Measurements from ENCODE around the gene LYZL6. TPM values are rescaled to one million over a fixed set of nuclear protein-coding genes. Genes with fewer than 3 reads are reported as not detected.

Gene LYZL6
- total and polyA plus RNA-seq, 10 of the 15 experiments (the other 5 are each of a cell fraction or from before 2014, with no cell fraction given), result not detected

DNA sequence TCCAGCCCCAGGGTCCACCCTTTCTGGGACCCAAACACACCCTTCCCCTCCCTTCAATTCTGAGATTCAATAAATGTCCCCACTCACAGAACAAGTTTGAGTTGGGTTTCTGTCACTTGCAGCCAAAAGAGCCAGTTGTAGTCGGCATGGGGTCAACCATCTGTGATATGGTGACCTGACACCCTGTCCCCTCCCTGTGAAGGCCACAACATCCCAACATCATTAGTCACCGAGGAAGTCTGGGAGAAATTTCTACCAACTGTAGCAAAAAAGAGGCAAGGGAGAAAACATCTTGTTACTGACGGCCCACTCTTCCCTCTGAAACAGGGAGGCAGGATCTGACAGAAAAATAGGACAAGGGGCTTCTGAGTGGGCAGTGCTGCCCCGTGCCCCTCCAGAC is 638 bp upstream of the LYZL6 start:
- SMC1A ChIA-PET (ENCODE audit: uncharacterized antibody, unreplicated experiment), result interaction anchor here (1.1 to 1.9 kb wide), 4 partner anchors 9 to 102 kb away, joined by 3 to 8 read pairs (median 4); no protein-coding TSS in a partner anchor
- TF ChIP-seq NR2C2 (IDR thresholded peaks at IDR 0.05; ENCODE audit: borderline replicate concordance, control insufficient read depth, insufficient read length, low read depth) (no peak), PAX8 (IDR thresholded peaks at IDR 0.05) (no peak), CREM (IDR thresholded peaks at IDR 0.05; ENCODE audit: low read depth) (no peak), SMC3 (IDR thresholded peaks at IDR 0.05; ENCODE audit: borderline replicate concordance, low read length) (no peak), TBL1XR1 (IDR thresholded peaks at IDR 0.05; ENCODE audit: low read depth, low read length) (no peak), KAT2A (conservative IDR thresholded peaks at IDR 0.05; ENCODE audit: control insufficient read depth, low read depth, low read length) (no peak), CHD1 (IDR thresholded peaks at IDR 0.05; ENCODE audit: low read depth, low read length) (no peak), IKZF1 (conservative IDR thresholded peaks at IDR 0.05) (no peak), SIX5 (IDR thresholded peaks at IDR 0.05; ENCODE audit: low read depth, low read length, severe bottlenecking) (no peak)
- TF ChIP-seq, protein P1, sequence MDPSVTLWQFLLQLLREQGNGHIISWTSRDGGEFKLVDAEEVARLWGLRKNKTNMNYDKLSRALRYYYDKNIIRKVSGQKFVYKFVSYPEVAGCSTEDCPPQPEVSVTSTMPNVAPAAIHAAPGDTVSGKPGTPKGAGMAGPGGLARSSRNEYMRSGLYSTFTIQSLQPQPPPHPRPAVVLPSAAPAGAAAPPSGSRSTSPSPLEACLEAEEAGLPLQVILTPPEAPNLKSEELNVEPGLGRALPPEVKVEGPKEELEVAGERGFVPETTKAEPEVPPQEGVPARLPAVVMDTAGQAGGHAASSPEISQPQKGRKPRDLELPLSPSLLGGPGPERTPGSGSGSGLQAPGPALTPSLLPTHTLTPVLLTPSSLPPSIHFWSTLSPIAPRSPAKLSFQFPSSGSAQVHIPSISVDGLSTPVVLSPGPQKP (IDR thresholded peaks at IDR 0.05; ENCODE audit: low read depth, low read length), result no peak
- TF ChIP-seq, protein P2, sequence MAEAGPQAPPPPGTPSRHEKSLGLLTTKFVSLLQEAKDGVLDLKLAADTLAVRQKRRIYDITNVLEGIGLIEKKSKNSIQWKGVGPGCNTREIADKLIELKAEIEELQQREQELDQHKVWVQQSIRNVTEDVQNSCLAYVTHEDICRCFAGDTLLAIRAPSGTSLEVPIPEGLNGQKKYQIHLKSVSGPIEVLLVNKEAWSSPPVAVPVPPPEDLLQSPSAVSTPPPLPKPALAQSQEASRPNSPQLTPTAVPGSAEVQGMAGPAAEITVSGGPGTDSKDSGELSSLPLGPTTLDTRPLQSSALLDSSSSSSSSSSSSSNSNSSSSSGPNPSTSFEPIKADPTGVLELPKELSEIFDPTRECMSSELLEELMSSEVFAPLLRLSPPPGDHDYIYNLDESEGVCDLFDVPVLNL (IDR thresholded peaks at IDR 0.05; ENCODE audit: low read depth, low read length), result no peak
- TF ChIP-seq, protein P3, sequence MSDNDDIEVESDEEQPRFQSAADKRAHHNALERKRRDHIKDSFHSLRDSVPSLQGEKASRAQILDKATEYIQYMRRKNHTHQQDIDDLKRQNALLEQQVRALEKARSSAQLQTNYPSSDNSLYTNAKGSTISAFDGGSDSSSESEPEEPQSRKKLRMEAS (IDR thresholded peaks at IDR 0.05; ENCODE audit: low read depth, low read length), result no peak
- TF ChIP-seq, protein P4, sequence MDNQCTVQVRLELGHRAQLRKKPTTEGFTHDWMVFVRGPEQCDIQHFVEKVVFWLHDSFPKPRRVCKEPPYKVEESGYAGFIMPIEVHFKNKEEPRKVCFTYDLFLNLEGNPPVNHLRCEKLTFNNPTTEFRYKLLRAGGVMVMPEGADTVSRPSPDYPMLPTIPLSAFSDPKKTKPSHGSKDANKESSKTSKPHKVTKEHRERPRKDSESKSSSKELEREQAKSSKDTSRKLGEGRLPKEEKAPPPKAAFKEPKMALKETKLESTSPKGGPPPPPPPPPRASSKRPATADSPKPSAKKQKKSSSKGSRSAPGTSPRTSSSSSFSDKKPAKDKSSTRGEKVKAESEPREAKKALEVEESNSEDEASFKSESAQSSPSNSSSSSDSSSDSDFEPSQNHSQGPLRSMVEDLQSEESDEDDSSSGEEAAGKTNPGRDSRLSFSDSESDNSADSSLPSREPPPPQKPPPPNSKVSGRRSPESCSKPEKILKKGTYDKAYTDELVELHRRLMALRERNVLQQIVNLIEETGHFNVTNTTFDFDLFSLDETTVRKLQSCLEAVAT (IDR thresholded peaks at IDR 0.05), result no peak
- TF ChIP-seq, protein P5, sequence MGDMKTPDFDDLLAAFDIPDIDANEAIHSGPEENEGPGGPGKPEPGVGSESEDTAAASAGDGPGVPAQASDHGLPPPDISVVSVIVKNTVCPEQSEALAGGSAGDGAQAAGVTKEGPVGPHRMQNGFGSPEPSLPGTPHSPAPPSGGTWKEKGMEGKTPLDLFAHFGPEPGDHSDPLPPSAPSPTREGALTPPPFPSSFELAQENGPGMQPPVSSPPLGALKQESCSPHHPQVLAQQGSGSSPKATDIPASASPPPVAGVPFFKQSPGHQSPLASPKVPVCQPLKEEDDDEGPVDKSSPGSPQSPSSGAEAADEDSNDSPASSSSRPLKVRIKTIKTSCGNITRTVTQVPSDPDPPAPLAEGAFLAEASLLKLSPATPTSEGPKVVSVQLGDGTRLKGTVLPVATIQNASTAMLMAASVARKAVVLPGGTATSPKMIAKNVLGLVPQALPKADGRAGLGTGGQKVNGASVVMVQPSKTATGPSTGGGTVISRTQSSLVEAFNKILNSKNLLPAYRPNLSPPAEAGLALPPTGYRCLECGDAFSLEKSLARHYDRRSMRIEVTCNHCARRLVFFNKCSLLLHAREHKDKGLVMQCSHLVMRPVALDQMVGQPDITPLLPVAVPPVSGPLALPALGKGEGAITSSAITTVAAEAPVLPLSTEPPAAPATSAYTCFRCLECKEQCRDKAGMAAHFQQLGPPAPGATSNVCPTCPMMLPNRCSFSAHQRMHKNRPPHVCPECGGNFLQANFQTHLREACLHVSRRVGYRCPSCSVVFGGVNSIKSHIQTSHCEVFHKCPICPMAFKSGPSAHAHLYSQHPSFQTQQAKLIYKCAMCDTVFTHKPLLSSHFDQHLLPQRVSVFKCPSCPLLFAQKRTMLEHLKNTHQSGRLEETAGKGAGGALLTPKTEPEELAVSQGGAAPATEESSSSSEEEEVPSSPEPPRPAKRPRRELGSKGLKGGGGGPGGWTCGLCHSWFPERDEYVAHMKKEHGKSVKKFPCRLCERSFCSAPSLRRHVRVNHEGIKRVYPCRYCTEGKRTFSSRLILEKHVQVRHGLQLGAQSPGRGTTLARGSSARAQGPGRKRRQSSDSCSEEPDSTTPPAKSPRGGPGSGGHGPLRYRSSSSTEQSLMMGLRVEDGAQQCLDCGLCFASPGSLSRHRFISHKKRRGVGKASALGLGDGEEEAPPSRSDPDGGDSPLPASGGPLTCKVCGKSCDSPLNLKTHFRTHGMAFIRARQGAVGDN (IDR thresholded peaks at IDR 0.05), result no peak

More for the DNA sequence above, 638 bp upstream of the LYZL6 start:
- H3K4me3 ChIP-seq, result no peak overlapping the region
- no peak overlapping the region for H2AFZ ChIP-seq (ENCODE audit: control insufficient read depth, low read depth, low read length)
- intact Hi-C loops (cut with micrococcal nuclease; ENCODE audit: unreplicated experiment) (no loop called here), in situ Hi-C loops (cut with MboI) (no loop called here)
- H3K4me2 ChIP-seq (ENCODE audit: control insufficient read depth, insufficient read depth), result no peak overlapping the region
- no peak overlapping the region for H3K9ac ChIP-seq (ENCODE audit: control insufficient read depth, insufficient read depth, low read length)
- H3K4me1 ChIP-seq (ENCODE audit: control insufficient read depth, insufficient read depth, low read length), result no peaks in the 10 kb centered on the region
- RAD21 ChIA-PET (ENCODE audit: unreplicated experiment), result no interaction called here
- no peak for FAIRE-seq
- CTCF ChIA-PET, result interaction anchor here (2.4 kb wide), 1 partner anchor 95 kb away, joined by 8 read pairs; no protein-coding TSS in a partner anchor
- H4K20me1 ChIP-seq (ENCODE audit: control insufficient read depth, insufficient read depth), result no peaks in the 10 kb centered on the region
- no peaks in the 10 kb centered on the region for H3K36me3 ChIP-seq (ENCODE audit: control insufficient read depth in 2 of 2, insufficient read depth in 2 of 2, low read length in 1 of 2)
- no peaks in the 10 kb centered on the region for H3K27me3 ChIP-seq (replicated peaks in 1 of 2; ENCODE audit: control insufficient read depth in 2 of 2, insufficient read depth in 2 of 2, low read length in 1 of 2)
- H3K9me3 ChIP-seq (replicated peaks; ENCODE audit: control insufficient read depth, insufficient read depth, low read length), result no peaks in the 10 kb centered on the region
- WGBS (ENCODE audit: insufficient coverage, insufficient replicate concordance, low lambda C conversion rate, missing lambda C conversion rate), result 49% methylated on average over 4 of the region's 4 CpGs
- no peaks in the 10 kb centered on the region for H3K79me2 ChIP-seq (ENCODE audit: control insufficient read depth, insufficient read depth, low read length)
- H3K27ac ChIP-seq (ENCODE audit: control insufficient read depth, insufficient read depth), result no peak overlapping the region
- BruUV-seq (replicated peaks), result no TSS peak
- no peak for DNase-seq (ENCODE audit: low read depth, low spot score)
- POLR2A ChIA-PET, result no interaction called here
- ATAC-seq, result no peak
